ENCODE results near the gene MED12L. TPM values are rescaled to one million over a fixed set of nuclear protein-coding genes. Genes with fewer than 3 reads are reported as not detected.

MED12L gene
- total RNA-seq, 1 donor from 2014 or later, result 0.43 TPM

GRCh38 chr3:151218136-151218535 lies 132.7 kb downstream of the MED12L start:
- no peak for DNase-seq (ENCODE audit: low spot score in 2 of 2)
- Histone ChIP-seq H3K9me3 (no peaks in the 10 kb centered on the region), H3K27me3 (no peaks in the 10 kb centered on the region), H3K36me3 (no peaks in the 10 kb centered on the region), H3K27ac (no peak overlapping the region), H3K4me3 (no peak overlapping the region), H3K4me1 (no peaks in the 10 kb centered on the region)
- TF ChIP-seq, protein P1, sequence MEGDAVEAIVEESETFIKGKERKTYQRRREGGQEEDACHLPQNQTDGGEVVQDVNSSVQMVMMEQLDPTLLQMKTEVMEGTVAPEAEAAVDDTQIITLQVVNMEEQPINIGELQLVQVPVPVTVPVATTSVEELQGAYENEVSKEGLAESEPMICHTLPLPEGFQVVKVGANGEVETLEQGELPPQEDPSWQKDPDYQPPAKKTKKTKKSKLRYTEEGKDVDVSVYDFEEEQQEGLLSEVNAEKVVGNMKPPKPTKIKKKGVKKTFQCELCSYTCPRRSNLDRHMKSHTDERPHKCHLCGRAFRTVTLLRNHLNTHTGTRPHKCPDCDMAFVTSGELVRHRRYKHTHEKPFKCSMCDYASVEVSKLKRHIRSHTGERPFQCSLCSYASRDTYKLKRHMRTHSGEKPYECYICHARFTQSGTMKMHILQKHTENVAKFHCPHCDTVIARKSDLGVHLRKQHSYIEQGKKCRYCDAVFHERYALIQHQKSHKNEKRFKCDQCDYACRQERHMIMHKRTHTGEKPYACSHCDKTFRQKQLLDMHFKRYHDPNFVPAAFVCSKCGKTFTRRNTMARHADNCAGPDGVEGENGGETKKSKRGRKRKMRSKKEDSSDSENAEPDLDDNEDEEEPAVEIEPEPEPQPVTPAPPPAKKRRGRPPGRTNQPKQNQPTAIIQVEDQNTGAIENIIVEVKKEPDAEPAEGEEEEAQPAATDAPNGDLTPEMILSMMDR (IDR thresholded peaks at IDR 0.05), result no peak
- intact Hi-C loops (cut with DNase I), result no loop called here

DNA sequence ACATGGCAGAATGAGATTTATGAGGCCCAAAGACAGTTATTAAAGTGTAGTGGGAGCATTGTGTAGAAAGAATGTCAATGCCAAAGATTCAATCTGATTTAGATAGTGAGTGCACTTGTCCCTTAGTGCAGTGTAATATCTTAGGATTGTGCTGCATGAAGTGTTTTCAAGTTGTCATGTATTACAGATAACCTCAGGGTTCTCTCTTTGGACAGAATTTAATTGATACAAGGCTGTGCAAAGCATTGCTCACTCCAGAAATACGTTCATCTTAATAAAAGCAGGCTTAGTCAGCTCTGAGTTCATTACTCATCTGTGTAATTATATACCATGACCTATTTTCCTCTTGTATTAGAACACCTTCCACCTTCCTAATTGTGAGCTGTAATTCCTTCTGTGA lies 133.6 kb downstream of the MED12L start:
- Histone ChIP-seq H3K4me3 (no peak overlapping the region), H3K27ac (no peak overlapping the region), H3K36me3 (no peaks in the 10 kb centered on the region), H3K27me3 (no peaks in the 10 kb centered on the region), H3K4me1 (no peaks in the 10 kb centered on the region), H3K9me3 (no peaks in the 10 kb centered on the region)
- intact Hi-C loops (cut with DNase I), result no loop called here
- DNase-seq (ENCODE audit: low spot score in 2 of 2), result no peak
- TF ChIP-seq, protein P1 (IDR thresholded peaks at IDR 0.05), result no peak

- no peaks in the 10 kb centered on the region for H3K27me3 ChIP-seq
- TF ChIP-seq, protein P1 (IDR thresholded peaks at IDR 0.05), result no peak
- no peaks in the 10 kb centered on the region for H3K36me3 ChIP-seq
- no peak overlapping the region for H3K27ac ChIP-seq
- peaks cover 6 to 8% of the 10 kb centered on the region in 2 donors for H3K4me1 ChIP-seq
- H3K9me3 ChIP-seq, result no peaks in the 10 kb centered on the region
- DNase-seq (ENCODE audit: low spot score in 2 of 2), result no peak
- intact Hi-C loops (cut with DNase I), result no loop called here
- no peak overlapping the region for H3K4me3 ChIP-seq
Measured at GRCh38 chr3:151224268-151224866, 138.9 kb downstream of the MED12L start.

GRCh38 chr3:151225040-151225975 lies 139.8 kb downstream of the MED12L start:
- Histone ChIP-seq H3K27me3 (no peaks in the 10 kb centered on the region), H3K27ac (no peak overlapping the region), H3K4me3 (no peak overlapping the region), H3K36me3 (no peaks in the 10 kb centered on the region), H3K4me1 (peaks cover 6 to 8% of the 10 kb centered on the region in 2 donors), H3K9me3 (no peaks in the 10 kb centered on the region)
- DNase-seq (ENCODE audit: low spot score in 2 of 2), result no peak
- intact Hi-C loops (cut with DNase I), result loop anchor here (5.0 kb wide), 3 partner anchors 437 to 692 kb away; no protein-coding TSS in a partner anchor
- TF ChIP-seq, protein P1 (IDR thresholded peaks at IDR 0.05), result no peak

DNA sequence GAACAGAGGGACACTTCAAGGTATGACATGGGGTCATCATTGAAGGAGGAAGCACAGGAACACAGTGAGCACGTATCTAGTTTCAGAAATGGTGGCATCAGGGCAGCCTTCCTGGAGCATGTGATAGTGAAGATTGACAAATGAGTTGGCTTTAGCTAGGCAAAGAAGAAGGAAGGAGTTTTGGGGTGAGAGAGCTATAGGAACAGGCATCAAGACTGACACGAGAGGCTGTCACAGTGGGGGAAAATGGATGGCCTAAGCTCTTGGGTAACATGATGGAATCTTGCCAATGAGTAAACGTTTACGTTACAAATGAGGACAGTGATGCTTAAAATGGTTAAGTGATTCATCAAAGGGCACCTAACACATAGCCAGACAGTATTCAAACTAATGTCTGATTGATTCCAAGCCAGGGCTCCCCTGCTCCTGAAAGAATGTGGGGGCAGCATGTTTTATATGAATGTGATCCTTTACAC lies 140.7 kb downstream of the MED12L start:
- H3K4me1 ChIP-seq, result peaks cover 6 to 8% of the 10 kb centered on the region in 2 donors
- no peaks in the 10 kb centered on the region for H3K9me3 ChIP-seq
- DNase-seq (ENCODE audit: low spot score in 2 of 2), result no peak
- H3K36me3 ChIP-seq, result no peaks in the 10 kb centered on the region
- TF ChIP-seq, protein P1 (IDR thresholded peaks at IDR 0.05), result no peak
- no peak overlapping the region for H3K4me3 ChIP-seq
- no peak overlapping the region for H3K27ac ChIP-seq
- no peaks in the 10 kb centered on the region for H3K27me3 ChIP-seq
- intact Hi-C loops (cut with DNase I), result loop anchor here (5.0 kb wide), 3 partner anchors 436 to 691 kb away; no protein-coding TSS in a partner anchor
